Measurements from ENCODE around the gene PRKAG2.

DNA sequence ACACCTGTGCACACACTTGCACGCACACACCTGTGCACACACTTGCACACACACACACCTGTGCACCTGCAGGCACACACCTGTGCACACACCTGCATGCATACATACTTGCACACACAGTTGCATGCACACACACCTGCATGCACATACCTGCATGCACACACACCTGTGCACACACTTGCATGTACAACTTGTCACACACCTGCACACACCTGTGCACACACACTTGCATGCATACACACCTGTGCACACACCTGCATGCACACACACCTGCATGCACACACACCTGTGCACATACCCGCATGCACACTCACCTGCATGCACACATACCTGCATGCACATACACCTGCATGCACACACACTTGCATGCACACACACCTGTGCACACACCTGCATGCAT, 207.2 kb downstream of the PRKAG2 start:
- TF ChIP-seq, protein P1, sequence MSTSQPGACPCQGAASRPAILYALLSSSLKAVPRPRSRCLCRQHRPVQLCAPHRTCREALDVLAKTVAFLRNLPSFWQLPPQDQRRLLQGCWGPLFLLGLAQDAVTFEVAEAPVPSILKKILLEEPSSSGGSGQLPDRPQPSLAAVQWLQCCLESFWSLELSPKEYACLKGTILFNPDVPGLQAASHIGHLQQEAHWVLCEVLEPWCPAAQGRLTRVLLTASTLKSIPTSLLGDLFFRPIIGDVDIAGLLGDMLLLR (CRISPR knock-in tag; IDR thresholded peaks at IDR 0.05): no peak
- TF ChIP-seq, protein P2, sequence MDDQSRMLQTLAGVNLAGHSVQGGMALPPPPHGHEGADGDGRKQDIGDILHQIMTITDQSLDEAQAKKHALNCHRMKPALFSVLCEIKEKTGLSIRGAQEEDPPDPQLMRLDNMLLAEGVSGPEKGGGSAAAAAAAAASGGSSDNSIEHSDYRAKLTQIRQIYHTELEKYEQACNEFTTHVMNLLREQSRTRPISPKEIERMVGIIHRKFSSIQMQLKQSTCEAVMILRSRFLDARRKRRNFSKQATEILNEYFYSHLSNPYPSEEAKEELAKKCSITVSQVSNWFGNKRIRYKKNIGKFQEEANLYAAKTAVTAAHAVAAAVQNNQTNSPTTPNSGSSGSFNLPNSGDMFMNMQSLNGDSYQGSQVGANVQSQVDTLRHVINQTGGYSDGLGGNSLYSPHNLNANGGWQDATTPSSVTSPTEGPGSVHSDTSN (CRISPR knock-in tag; IDR thresholded peaks at IDR 0.05; ENCODE audit: borderline replicate concordance): no peak
- no peak for TF ChIP-seq ZNF382 (CRISPR knock-in tag; IDR thresholded peaks at IDR 0.05; ENCODE audit: borderline replicate concordance)
- no peak for TF ChIP-seq EP300 (IDR thresholded peaks at IDR 0.05; ENCODE audit: low read depth in 2 of 2, low read length in 2 of 2)
- no peak for TF ChIP-seq EP300 (CRISPR knock-in tag; IDR thresholded peaks at IDR 0.05; ENCODE audit: borderline replicate concordance)
- no peak for TF ChIP-seq ATF1 (CRISPR knock-in tag; IDR thresholded peaks at IDR 0.05)
- TF ChIP-seq ZNF660 (CRISPR knock-in tag; IDR thresholded peaks at IDR 0.05; ENCODE audit: borderline replicate concordance, low read depth): no peak
- TF ChIP-seq TCF12 (IDR thresholded peaks at IDR 0.05): no peak
- no peak for TF ChIP-seq TCF12 (CRISPR knock-in tag; IDR thresholded peaks at IDR 0.05)
- TF ChIP-seq, protein P3, sequence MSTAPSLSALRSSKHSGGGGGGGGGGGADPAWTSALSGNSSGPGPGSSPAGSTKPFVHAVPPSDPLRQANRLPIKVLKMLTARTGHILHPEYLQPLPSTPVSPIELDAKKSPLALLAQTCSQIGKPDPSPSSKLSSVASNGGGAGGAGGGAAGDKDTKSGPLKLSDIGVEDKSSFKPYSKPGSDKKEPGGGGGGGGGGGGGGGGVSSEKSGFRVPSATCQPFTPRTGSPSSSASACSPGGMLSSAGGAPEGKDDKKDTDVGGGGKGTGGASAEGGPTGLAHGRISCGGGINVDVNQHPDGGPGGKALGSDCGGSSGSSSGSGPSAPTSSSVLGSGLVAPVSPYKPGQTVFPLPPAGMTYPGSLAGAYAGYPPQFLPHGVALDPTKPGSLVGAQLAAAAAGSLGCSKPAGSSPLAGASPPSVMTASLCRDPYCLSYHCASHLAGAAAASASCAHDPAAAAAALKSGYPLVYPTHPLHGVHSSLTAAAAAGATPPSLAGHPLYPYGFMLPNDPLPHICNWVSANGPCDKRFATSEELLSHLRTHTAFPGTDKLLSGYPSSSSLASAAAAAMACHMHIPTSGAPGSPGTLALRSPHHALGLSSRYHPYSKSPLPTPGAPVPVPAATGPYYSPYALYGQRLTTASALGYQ (CRISPR knock-in tag; IDR thresholded peaks at IDR 0.05): no peak
- TF ChIP-seq, protein P4, sequence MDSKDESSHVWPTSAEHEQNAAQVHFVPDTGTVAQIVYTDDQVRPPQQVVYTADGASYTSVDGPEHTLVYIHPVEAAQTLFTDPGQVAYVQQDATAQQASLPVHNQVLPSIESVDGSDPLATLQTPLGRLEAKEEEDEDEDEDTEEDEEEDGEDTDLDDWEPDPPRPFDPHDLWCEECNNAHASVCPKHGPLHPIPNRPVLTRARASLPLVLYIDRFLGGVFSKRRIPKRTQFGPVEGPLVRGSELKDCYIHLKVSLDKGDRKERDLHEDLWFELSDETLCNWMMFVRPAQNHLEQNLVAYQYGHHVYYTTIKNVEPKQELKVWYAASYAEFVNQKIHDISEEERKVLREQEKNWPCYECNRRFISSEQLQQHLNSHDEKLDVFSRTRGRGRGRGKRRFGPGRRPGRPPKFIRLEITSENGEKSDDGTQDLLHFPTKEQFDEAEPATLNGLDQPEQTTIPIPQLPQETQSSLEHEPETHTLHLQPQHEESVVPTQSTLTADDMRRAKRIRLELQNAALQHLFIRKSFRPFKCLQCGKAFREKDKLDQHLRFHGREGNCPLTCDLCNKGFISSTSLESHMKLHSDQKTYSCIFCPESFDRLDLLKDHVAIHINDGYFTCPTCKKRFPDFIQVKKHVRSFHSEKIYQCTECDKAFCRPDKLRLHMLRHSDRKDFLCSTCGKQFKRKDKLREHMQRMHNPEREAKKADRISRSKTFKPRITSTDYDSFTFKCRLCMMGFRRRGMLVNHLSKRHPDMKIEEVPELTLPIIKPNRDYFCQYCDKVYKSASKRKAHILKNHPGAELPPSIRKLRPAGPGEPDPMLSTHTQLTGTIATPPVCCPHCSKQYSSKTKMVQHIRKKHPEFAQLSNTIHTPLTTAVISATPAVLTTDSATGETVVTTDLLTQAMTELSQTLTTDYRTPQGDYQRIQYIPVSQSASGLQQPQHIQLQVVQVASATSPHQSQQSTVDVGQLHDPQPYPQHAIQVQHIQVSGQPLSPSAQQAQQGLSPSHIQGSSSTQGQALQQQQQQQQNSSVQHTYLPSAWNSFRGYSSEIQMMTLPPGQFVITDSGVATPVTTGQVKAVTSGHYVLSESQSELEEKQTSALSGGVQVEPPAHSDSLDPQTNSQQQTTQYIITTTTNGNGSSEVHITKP (CRISPR knock-in tag; IDR thresholded peaks at IDR 0.05; ENCODE audit: low read depth): no peak
- no peak for TF ChIP-seq KDM5A (IDR thresholded peaks at IDR 0.05; ENCODE audit: borderline replicate concordance, low read length)
- no peak for TF ChIP-seq CCAR2 (optimal IDR thresholded peaks at IDR 0.05; ENCODE audit: low read depth, low read length)
- TF ChIP-seq PAWR (CRISPR knock-in tag; IDR thresholded peaks at IDR 0.05; ENCODE audit: borderline replicate concordance): no peak
- TF ChIP-seq, protein P5, sequence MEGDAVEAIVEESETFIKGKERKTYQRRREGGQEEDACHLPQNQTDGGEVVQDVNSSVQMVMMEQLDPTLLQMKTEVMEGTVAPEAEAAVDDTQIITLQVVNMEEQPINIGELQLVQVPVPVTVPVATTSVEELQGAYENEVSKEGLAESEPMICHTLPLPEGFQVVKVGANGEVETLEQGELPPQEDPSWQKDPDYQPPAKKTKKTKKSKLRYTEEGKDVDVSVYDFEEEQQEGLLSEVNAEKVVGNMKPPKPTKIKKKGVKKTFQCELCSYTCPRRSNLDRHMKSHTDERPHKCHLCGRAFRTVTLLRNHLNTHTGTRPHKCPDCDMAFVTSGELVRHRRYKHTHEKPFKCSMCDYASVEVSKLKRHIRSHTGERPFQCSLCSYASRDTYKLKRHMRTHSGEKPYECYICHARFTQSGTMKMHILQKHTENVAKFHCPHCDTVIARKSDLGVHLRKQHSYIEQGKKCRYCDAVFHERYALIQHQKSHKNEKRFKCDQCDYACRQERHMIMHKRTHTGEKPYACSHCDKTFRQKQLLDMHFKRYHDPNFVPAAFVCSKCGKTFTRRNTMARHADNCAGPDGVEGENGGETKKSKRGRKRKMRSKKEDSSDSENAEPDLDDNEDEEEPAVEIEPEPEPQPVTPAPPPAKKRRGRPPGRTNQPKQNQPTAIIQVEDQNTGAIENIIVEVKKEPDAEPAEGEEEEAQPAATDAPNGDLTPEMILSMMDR (CRISPR knock-in tag; IDR thresholded peaks at IDR 0.05): no peak
